Measurements from ENCODE around the gene TSPAN3. TPM values are rescaled to one million over a fixed set of nuclear protein-coding genes. Genes with fewer than 3 reads are reported as not detected.

Gene TSPAN3
- total RNA-seq, 2 donors from 2014 or later, result 111 to 128 TPM

GRCh38 chr15:77019521-77020331 lies 51.2 kb downstream of the TSPAN3 start:
- intact Hi-C loops (cut with DNase I), result loop anchor here (5.0 to 10.0 kb wide), 3 partner anchors 85 to 525 kb away; no protein-coding TSS in a partner anchor
- no peak for DNase-seq (ENCODE audit: low spot score)

GRCh38 chr15:77018796-77019505 lies 52.0 kb downstream of the TSPAN3 start:
- intact Hi-C loops (cut with DNase I), result no loop called here
- DNase-seq (ENCODE audit: low spot score), result no peak

- intact Hi-C loops (cut with DNase I), result no loop called here
- DNase-seq (ENCODE audit: low spot score), result no peak
These were observed 52.9 kb downstream of the TSPAN3 start for GRCh38 chr15:77017761-77018720.

- DNase-seq (ENCODE audit: low spot score), result no peak
- intact Hi-C loops (cut with DNase I), result no loop called here
These were observed 53.7 kb downstream of the TSPAN3 start for GRCh38 chr15:77017091-77017660.

GRCh38 chr15:77016321-77016695 lies 54.6 kb downstream of the TSPAN3 start:
- intact Hi-C loops (cut with DNase I), result no loop called here
- no peak for DNase-seq (ENCODE audit: low spot score)

- intact Hi-C loops (cut with DNase I), result no loop called here
- DNase-seq (ENCODE audit: low spot score), result no peak
These were observed 55.1 kb downstream of the TSPAN3 start for GRCh38 chr15:77015646-77016320.

- DNase-seq (ENCODE audit: low spot score), result no peak
- intact Hi-C loops (cut with DNase I), result no loop called here
These were observed 56.5 kb downstream of the TSPAN3 start for GRCh38 chr15:77014132-77015081.

- intact Hi-C loops (cut with DNase I), result loop anchor here in 1 of 2 donors (1.0 kb wide), 1 partner anchor 92 kb away; no protein-coding TSS in a partner anchor
- no peak for DNase-seq (ENCODE audit: low spot score)
These were observed 57.2 kb downstream of the TSPAN3 start for GRCh38 chr15:77013776-77014131.

GRCh38 chr15:77012868-77013267 lies 58.0 kb downstream of the TSPAN3 start:
- intact Hi-C loops (cut with DNase I), result loop anchor here in 1 of 2 donors (1.0 kb wide), 1 partner anchor 92 kb away; no protein-coding TSS in a partner anchor

GRCh38 chr15:77012117-77012712 lies 58.7 kb downstream of the TSPAN3 start:
- intact Hi-C loops (cut with DNase I), result no loop called here

More at GRCh38 chr15:77012868-77013267, 58.0 kb downstream of the TSPAN3 start:
- no peak for DNase-seq (ENCODE audit: low spot score)

GRCh38 chr15:77010857-77011256 lies 60.1 kb downstream of the TSPAN3 start:
- DNase-seq (ENCODE audit: low spot score), result no peak
- intact Hi-C loops (cut with DNase I), result no loop called here

More at GRCh38 chr15:77012117-77012712, 58.7 kb downstream of the TSPAN3 start:
- DNase-seq (ENCODE audit: low spot score), result no peak

GRCh38 chr15:77010312-77010686 lies 60.6 kb downstream of the TSPAN3 start:
- DNase-seq (ENCODE audit: low spot score), result no peak
- intact Hi-C loops (cut with DNase I), result no loop called here

- no peak for DNase-seq (ENCODE audit: low spot score)
- intact Hi-C loops (cut with DNase I), result no loop called here
These were observed 61.1 kb downstream of the TSPAN3 start for GRCh38 chr15:77009646-77010311.

GRCh38 chr15:77009176-77009575 lies 61.7 kb downstream of the TSPAN3 start:
- no peak for DNase-seq (ENCODE audit: low spot score)

GRCh38 chr15:77004189-77004588 lies 66.7 kb downstream of the TSPAN3 start:
- intact Hi-C loops (cut with DNase I), result no loop called here
- peak; percentile 91 for DNase-seq (ENCODE audit: low spot score)

More at GRCh38 chr15:77009176-77009575, 61.7 kb downstream of the TSPAN3 start:
- intact Hi-C loops (cut with DNase I), result no loop called here
